HepG2 (cell line): Measurements from ENCODE around the gene DNMT3A. TPM values are rescaled to one million over a fixed set of nuclear protein-coding genes. Genes with fewer than 3 reads are reported as not detected.
A peak's percentile ranks its signal among the peaks of the same experiment; 100 is the strongest.

ENCODE experiments used
- ATAC-seq: fragments of 200-7000 bp; cut with Tn5 transposase; 3 replicates; pipeline ENCODE4 v1.9.1; 2020; ENCODE audit warnings: mild to moderate bottlenecking, moderate library complexity
- BruUV-seq: library from RNA; stranded (reverse); fragments of 400-500 nt; replicated peaks from 2 replicates; lab custom pipeline; 2021; lab: Mats Ljungman, UMichigan
- CTCF ChIA-PET: fragments of 300-600 bp; formaldehyde crosslinking; extraction: SDS; loops from one replicate; lab custom pipeline; 2021; ENCODE audit warnings: low total read pairs, inconsistent platforms, low intra/inter-chr PET ratio; lab: Yijun Ruan, JAX
- POLR2A ChIA-PET: fragments of 350-600 bp; sonication (Branson Sonifier 250); formaldehyde crosslinking; loops from one replicate; lab custom pipeline; 2020; ENCODE audit warnings: antibody characterized with exemption, inconsistent platforms; lab: Yijun Ruan, JAX
- DNase-seq: peaks from one replicate; pipeline ENCODE4 v3.0.0-alpha.2; 2015; ENCODE audit warnings: low spot score
- FAIRE-seq: peaks from 3 replicates; lab custom pipeline; 2011; peaks lifted over from hg19 to GRCh38; lab: Jason Lieb, UNC
- H2AFZ ChIP-seq: one replicate; pipeline ENCODE4 v1.6.1; 2011; ENCODE audit warnings: low read length, inconsistent platforms
- H3K27ac ChIP-seq: fragments of 300-600 bp; 3 replicates; pipeline ENCODE4 v1.8.0; 2011; ENCODE audit warnings: mixed run types, mild to moderate bottlenecking, mixed read lengths, low read length, inconsistent platforms; ENCODE audit not compliant: insufficient read depth; ENCODE audit errors: extremely low read length
- H3K27me3 ChIP-seq, 2 experiments: fragments of 200-600 bp in 1 of 2; 2 replicates in 1 of 2; 3 replicates in 1 of 2; pipeline versions ENCODE4 v1.6.0 to v1.8.0; 2011; ENCODE audit warnings: low read length in 2 of 2, mild to moderate bottlenecking in 2 of 2, moderate library complexity in 2 of 2, inconsistent platforms in 1 of 2; ENCODE audit not compliant: insufficient read depth in 2 of 2, control insufficient read depth in 1 of 2
- H3K36me3 ChIP-seq, 2 experiments: fragments of 200-600 bp in 1 of 2; replicated peaks in 1 of 2; 2 replicates in 1 of 2; 3 replicates in 1 of 2; pipeline versions ENCODE4 v1.5.1 to v1.8.0; 2011; ENCODE audit warnings: low read length in 2 of 2, inconsistent platforms in 1 of 2; ENCODE audit not compliant: insufficient read depth in 2 of 2, control insufficient read depth in 1 of 2
- H3K4me1 ChIP-seq: 2 replicates; pipeline ENCODE4 v1.5.1; 2012; ENCODE audit warnings: low read length, inconsistent platforms; ENCODE audit not compliant: insufficient read depth
- H3K4me2 ChIP-seq: 2 replicates; pipeline ENCODE4 v1.6.0; 2011; ENCODE audit warnings: low read depth, low read length, inconsistent platforms
- H3K4me3 ChIP-seq, 3 experiments: fragments of 200-600 bp in 1 of 3; sonication (generic), shearing (Covaris generic) in 1 of 3; replicated peaks in 1 of 3; 2 replicates each; pipeline ENCODE4 v1.5.1; 2011 to 2016; ENCODE audit warnings: low read length in 3 of 3, inconsistent platforms in 2 of 3, low read depth in 2 of 3, mild to moderate bottlenecking in 2 of 3, control low read depth in 1 of 3, mixed read lengths in 1 of 3; ENCODE audit not compliant: insufficient read depth in 1 of 3
- H3K79me2 ChIP-seq: one replicate; pipeline ENCODE4 v1.6.1; 2011; ENCODE audit warnings: low read length, inconsistent platforms; ENCODE audit not compliant: insufficient read depth
- H3K9ac ChIP-seq: 2 replicates; pipeline ENCODE4 v1.6.0; 2011; ENCODE audit warnings: mild to moderate bottlenecking, low read depth, low read length, inconsistent platforms; ENCODE audit not compliant: insufficient read depth
- H3K9me3 ChIP-seq: 2 replicates; pipeline ENCODE4 v1.5.1; 2012; ENCODE audit warnings: mild to moderate bottlenecking, low read length
- H4K20me1 ChIP-seq: 2 replicates; pipeline ENCODE4 v1.6.0; 2011; ENCODE audit warnings: inconsistent platforms, mild to moderate bottlenecking, low read length, moderate library complexity; ENCODE audit not compliant: insufficient read depth
- AHR ChIP-seq: IDR thresholded peaks from 2 replicates; pipeline ENCODE4 v1.6.1; 2018; ENCODE audit warnings: missing genetic modification reagents, missing compliant biosample characterization
- ARID4A ChIP-seq: sonication (generic); formaldehyde crosslinking; IDR thresholded peaks from 2 replicates; pipeline ENCODE4 v1.5.0; 2020; ENCODE audit warnings: mild to moderate bottlenecking, missing genetic modification reagents, borderline replicate concordance
- DNMT1 ChIP-seq: sonication (generic); formaldehyde crosslinking; IDR thresholded peaks from 2 replicates; pipeline ENCODE4 v1.5.1; 2020; ENCODE audit warnings: mild to moderate bottlenecking, missing genetic modification reagents
- LRRFIP1 ChIP-seq: sonication (generic); formaldehyde crosslinking; conservative IDR thresholded peaks from 2 replicates; pipeline ENCODE4 v1.4.0; 2020; ENCODE audit warnings: missing genetic modification reagents
- MAZ ChIP-seq, 2 experiments: sonication (generic) in 1 of 2; formaldehyde crosslinking in 1 of 2; IDR thresholded peaks; 2 replicates each; pipeline versions ENCODE4 v1.5.0 to v1.6.1; 2012 to 2020; ENCODE audit warnings: low read depth in 2 of 2, mild to moderate bottlenecking in 2 of 2, borderline replicate concordance in 1 of 2, improper control_type of control experiment in 1 of 2, low read length in 1 of 2, missing genetic modification reagents in 1 of 2, moderate library complexity in 1 of 2
- MYNN ChIP-seq: sonication (generic); formaldehyde crosslinking; IDR thresholded peaks from 2 replicates; pipeline ENCODE4 v1.4.0; 2020; ENCODE audit warnings: mild to moderate bottlenecking, low read depth, missing genetic modification reagents
- NR2F6 ChIP-seq, 2 experiments: IDR thresholded peaks; 2 replicates each; pipeline ENCODE4 v1.6.1; 2016; ENCODE audit warnings: antibody characterized with exemption in 1 of 2, mild to moderate bottlenecking in 1 of 2
- PRPF4 ChIP-seq: fragments of 200-400 bp; formaldehyde crosslinking; IDR thresholded peaks from 2 replicates; pipeline ENCODE4 v1.6.1; 2016; ENCODE audit warnings: low read length, low read depth; ENCODE audit not compliant: poor library complexity, severe bottlenecking
- RAD21 ChIP-seq: fragments of 450-650 bp; formaldehyde crosslinking; IDR thresholded peaks from 2 replicates; pipeline ENCODE4 v1.5.0; 2020; ENCODE audit warnings: mild to moderate bottlenecking
- ZBTB46 ChIP-seq: sonication (generic); formaldehyde crosslinking; IDR thresholded peaks from 2 replicates; pipeline ENCODE4 v1.4.0; 2020; ENCODE audit warnings: mild to moderate bottlenecking, missing genetic modification reagents, borderline replicate concordance
- ZNF12 ChIP-seq: sonication (generic); formaldehyde crosslinking; IDR thresholded peaks from 2 replicates; pipeline ENCODE4 v1.5.0; 2020; ENCODE audit warnings: missing genetic modification reagents
- WGBS: methylation state at CpG from one replicate; pipeline ENCODE4 v1.1.6; 2017; ENCODE audit warnings: low lambda C conversion rate; 5-methylcytosine and 5-hydroxymethylcytosine counted together
- in situ Hi-C: cut with HindIII; loops from 2 replicates; pipeline ENCODE4 v1.10.0; 2017; ENCODE audit warnings: low pct_unique_long_range_greater_than_20kb; ENCODE audit not compliant: extremely low pct_ligation_motif_present
- intact Hi-C: fragments of 100-400 bp; cut with micrococcal nuclease; formaldehyde crosslinking; loops from one replicate; pipeline ENCODE4 v1.10.0; 2022; ENCODE audit not compliant: unreplicated experiment
- polyA plus RNA-seq, 8 experiments: library from polyadenylated mRNA; depleted of rRNA in 3 of 8; stranded (reverse) in 7 of 8; unstranded in 1 of 8; fragments of >200 nt; fragmentation: Illumina TruSeq in 4 of 8; extraction: Trizol in 4 of 8; gene quantifications; 2 replicates each; pipeline versions ENCODE4 v1.2.1 to v1.2.3, GENCODE V29; 2011 to 2016; ENCODE audit warnings: low read depth in 4 of 8, missing spikeins in 1 of 8, mixed read lengths in 1 of 8; ENCODE audit not compliant: insufficient read depth in 1 of 8
- total RNA-seq, 5 experiments: library from RNA; depleted of rRNA; stranded (reverse); fragments of >200 nt; fragmentation: Illumina TruSeq; extraction: Trizol; gene quantifications; 2 replicates each; pipeline ENCODE4 v1.2.3, GENCODE V29; 2016; ENCODE audit warnings: low read depth in 1 of 5

Gene DNMT3A
- total and polyA plus RNA-seq, 2 of the 13 experiments (the other 11 are each of a cell fraction or from before 2014, with no cell fraction given), result 14.7 to 29.1 TPM

- H3K9me3 ChIP-seq, result no peaks in the 10 kb centered on the region
- H3K27ac ChIP-seq, result no peak overlapping the region
- in situ Hi-C loops, result no loop called here
- no peaks in the 10 kb centered on the region for H3K79me2 ChIP-seq
- no peak overlapping the region for H2AFZ ChIP-seq
- peak; percentile 93 for ATAC-seq
- BruUV-seq, result no TSS peak
- H4K20me1 ChIP-seq, result no peaks in the 10 kb centered on the region
- WGBS, result 28% methylated on average over 30 of the region's 52 CpGs
- peak overlapping the region; percentile 79 for H3K4me2 ChIP-seq
- peak overlapping the region in 2 of 3 experiments; percentile 38 to 62; a peak in 4 of 6 replicates for H3K4me3 ChIP-seq
- peaks cover 29% of the 10 kb centered on the region for H3K4me1 ChIP-seq
- intact Hi-C loops, result loop anchor here (1.0 to 2.0 kb wide), 4 partner anchors 14 to 146 kb away; no protein-coding TSS in a partner anchor
- FAIRE-seq, result peak; percentile 74
- H3K36me3 ChIP-seq, result no peaks in the 10 kb centered on the region
- POLR2A ChIA-PET, result interaction anchor here (0.6 to 2.3 kb wide), 3 partner anchors 15 to 125 kb away, joined by 3 to 7 read pairs (median 4); no protein-coding TSS in a partner anchor
- DNase-seq, result peak; percentile 72
- no peak overlapping the region; the same call in 1 of the 2 replicates for H3K9ac ChIP-seq
- CTCF ChIA-PET, result interaction anchor here (0.6 to 2.0 kb wide), 5 partner anchors 15 to 1481 kb away, joined by 3 to 15 read pairs (median 8); partner anchors contain the start of gene DNMT3A
- peaks cover 5 to 25% of the 10 kb centered on the region in 2 experiments; a peak in 4 of 5 replicates for H3K27me3 ChIP-seq
- TF ChIP-seq DNMT1 (CRISPR knock-in tag) (peak; percentile 79; the same call in 1 of the 2 replicates), ZBTB46 (CRISPR knock-in tag) (peak; percentile 89; the same call in 1 of the 2 replicates), RAD21 (CRISPR knock-in tag) (peak; percentile 91), NR2F6 (IDR thresholded peaks at IDR 0.05) (no peak), NR2F6 (CRISPR knock-in tag; IDR thresholded peaks at IDR 0.05) (0 out of 2 replicates have a peak, but pooled peaks have one; percentile 15), MYNN (CRISPR knock-in tag) (no peak), MAZ (IDR thresholded peaks at IDR 0.05; ENCODE audit: borderline replicate concordance, low read depth, low read length) (peak; percentile 95), MAZ (CRISPR knock-in tag; IDR thresholded peaks at IDR 0.05; ENCODE audit: low read depth) (peak; percentile 92), ARID4A (CRISPR knock-in tag) (peak; percentile 57; the same call in 1 of the 2 replicates), LRRFIP1 (CRISPR knock-in tag) (no peak), AHR (CRISPR knock-in tag) (peak; percentile 66; the same call in 1 of the 2 replicates), ZNF12 (CRISPR knock-in tag) (peak; percentile 15; the same call in 1 of the 2 replicates), PRPF4 (no peak)
Observed at GRCh38 chr2:25376750-25377621, 35.3 kb upstream of the DNMT3A start.
